HAP-1 (cell line): ENCODE measurements around the gene RDH11.
"Not testable (repeated sequence)": the region's sequence is repeated elsewhere in the genome, so short reads cannot be mapped to it uniquely, and the experiment has no call there.

ENCODE experiments used
- DNase-seq, 2 experiments: peaks; one replicate each; pipeline ENCODE4 v3.0.0-alpha.2; 2016 to 2020; ENCODE audit warnings: low spot score in 2 of 2
- H3K27me3 ChIP-seq: fragments of 250-450 bp; sonication (Bioruptor Pico); 2 replicates; pipeline ENCODE4 v1.5.1; 2020; ENCODE audit warnings: low read depth, mild to moderate bottlenecking, moderate library complexity
- H3K36me3 ChIP-seq: fragments of 250-450 bp; sonication (Bioruptor Pico); replicated peaks from 2 replicates; pipeline ENCODE4 v1.5.1; 2020; ENCODE audit warnings: mild to moderate bottlenecking
- H3K4me1 ChIP-seq: fragments of 250-450 bp; sonication (Bioruptor Pico); 2 replicates; pipeline ENCODE4 v1.5.1; 2020; ENCODE audit warnings: mild to moderate bottlenecking
- H3K4me3 ChIP-seq: fragments of 250-450 bp; sonication (Bioruptor Pico); 2 replicates; pipeline ENCODE4 v1.5.1; 2020; ENCODE audit warnings: mild to moderate bottlenecking, moderate library complexity
- H3K9me3 ChIP-seq: fragments of 250-450 bp; sonication (Bioruptor Pico); 2 replicates; pipeline ENCODE4 v1.5.1; 2020; ENCODE audit warnings: mild to moderate bottlenecking, moderate library complexity
- in situ Hi-C: fragments of 300-500 bp; cut with MboI; formaldehyde crosslinking; loops from 3 replicates; pipeline ENCODE4 v1.14.3; 2020; ENCODE audit warnings: low sequenced_read_pairs, inconsistent platforms, mixed read lengths

Gene RDH11

GRCh38 chr14:67719866-67720265 lies 24.3 kb upstream of the RDH11 start:
- Histone ChIP-seq H3K9me3 (no peaks in the 10 kb centered on the region), H3K27me3 (peaks cover 20% of the 10 kb centered on the region), H3K36me3 (no peaks in the 10 kb centered on the region; the same call in 1 of the 2 replicates), H3K4me3 (no peak overlapping the region), H3K4me1 (no peaks in the 10 kb centered on the region)
- in situ Hi-C loops: no loop called here
- no peak for DNase-seq

- H3K4me3 ChIP-seq, DNase-seq, H3K9me3 ChIP-seq, H3K4me1 ChIP-seq, in situ Hi-C loops, H3K36me3 ChIP-seq: not testable (repeated sequence)
- peaks cover 20% of the 10 kb centered on the region for H3K27me3 ChIP-seq
Observed at GRCh38 chr14:67719385-67719784, 23.8 kb upstream of the RDH11 start.

- Histone ChIP-seq H3K36me3 (no peaks in the 10 kb centered on the region; the same call in 1 of the 2 replicates), H3K4me1 (no peaks in the 10 kb centered on the region), H3K9me3 (no peaks in the 10 kb centered on the region), H3K27me3 (peaks cover 17% of the 10 kb centered on the region), H3K4me3 (no peak overlapping the region)
- in situ Hi-C loops: no loop called here
- no peak for DNase-seq
Observed at GRCh38 chr14:67718265-67718664, 22.7 kb upstream of the RDH11 start.

- DNase-seq: no peak
- Histone ChIP-seq H3K27me3 (peaks cover 8% of the 10 kb centered on the region), H3K36me3 (no peaks in the 10 kb centered on the region; the same call in 1 of the 2 replicates), H3K4me1 (no peaks in the 10 kb centered on the region), H3K9me3 (no peaks in the 10 kb centered on the region), H3K4me3 (no peak overlapping the region)
- in situ Hi-C loops: no loop called here
Observed at GRCh38 chr14:67717048-67717447, 21.5 kb upstream of the RDH11 start.

GRCh38 chr14:67710209-67710608 lies 14.6 kb upstream of the RDH11 start:
- Histone ChIP-seq H3K4me1 (no peaks in the 10 kb centered on the region), H3K27me3 (no peaks in the 10 kb centered on the region), H3K36me3 (no peaks in the 10 kb centered on the region), H3K9me3 (0 out of 2 replicates have a peak, but pooled peaks cover 4% of the 10 kb centered on the region), H3K4me3 (no peak overlapping the region)
- DNase-seq: no peak
- in situ Hi-C loops: no loop called here

- H3K4me3 ChIP-seq, H3K4me1 ChIP-seq, H3K27me3 ChIP-seq, H3K9me3 ChIP-seq, H3K36me3 ChIP-seq, DNase-seq: not testable (repeated sequence)
- in situ Hi-C loops: loop anchor here (10.0 kb wide), 1 partner anchor 285 kb away; no protein-coding TSS in a partner anchor
Observed at GRCh38 chr14:67709796-67710195, 14.2 kb upstream of the RDH11 start.

GRCh38 chr14:67709346-67709745 lies 13.8 kb upstream of the RDH11 start:
- not testable (repeated sequence) for DNase-seq, H3K9me3 ChIP-seq, H3K4me3 ChIP-seq, H3K4me1 ChIP-seq, H3K36me3 ChIP-seq, H3K27me3 ChIP-seq
- in situ Hi-C loops: loop anchor here (10.0 kb wide), 1 partner anchor 285 kb away; no protein-coding TSS in a partner anchor

- no peak for DNase-seq
Observed at GRCh38 chr14:67705211-67705610, 9.6 kb upstream of the RDH11 start.

GRCh38 chr14:67704484-67705089 lies 9.0 kb upstream of the RDH11 start:
- no peaks in the 10 kb centered on the region for H3K4me1 ChIP-seq
- no peak overlapping the region for H3K4me3 ChIP-seq
- no peaks in the 10 kb centered on the region for H3K36me3 ChIP-seq
- in situ Hi-C loops: loop anchor here (5.0 to 10.0 kb wide), 2 partner anchors 122 to 280 kb away; no protein-coding TSS in a partner anchor
- peak; percentile 51 to 75 for DNase-seq
- H3K27me3 ChIP-seq: no peaks in the 10 kb centered on the region
- H3K9me3 ChIP-seq: no peaks in the 10 kb centered on the region

More at GRCh38 chr14:67705211-67705610, 9.6 kb upstream of the RDH11 start:
- in situ Hi-C loops: loop anchor here (10.0 kb wide), 1 partner anchor 280 kb away; no protein-coding TSS in a partner anchor
- Histone ChIP-seq H3K27me3 (no peaks in the 10 kb centered on the region), H3K4me3 (no peak overlapping the region), H3K9me3 (0 out of 2 replicates have a peak, but pooled peaks cover 4% of the 10 kb centered on the region), H3K36me3 (no peaks in the 10 kb centered on the region), H3K4me1 (no peaks in the 10 kb centered on the region)

- Histone ChIP-seq H3K4me3 (no peak overlapping the region), H3K36me3 (no peaks in the 10 kb centered on the region), H3K4me1 (no peaks in the 10 kb centered on the region), H3K9me3 (no peaks in the 10 kb centered on the region), H3K27me3 (no peaks in the 10 kb centered on the region)
- in situ Hi-C loops: loop anchor here (5.0 to 10.0 kb wide), 2 partner anchors 122 to 279 kb away; no protein-coding TSS in a partner anchor
- DNase-seq: no peak
Observed at GRCh38 chr14:67703997-67704396, 8.4 kb upstream of the RDH11 start.

- DNase-seq, H3K27me3 ChIP-seq, H3K9me3 ChIP-seq, H3K4me3 ChIP-seq, H3K36me3 ChIP-seq, H3K4me1 ChIP-seq: not testable (repeated sequence)
- in situ Hi-C loops: loop anchor here (5.0 to 10.0 kb wide), 2 partner anchors 119 to 277 kb away; no protein-coding TSS in a partner anchor
Observed at GRCh38 chr14:67701492-67701891, 5.9 kb upstream of the RDH11 start, which contains the start of gene RDH12. Gene RDH12 (plus strand): TSS chr14:67701886. CDS start chr14:67722643, 20,757 bp downstream.

GRCh38 chr14:67698179-67698578 lies 2.6 kb upstream of the RDH11 start:
- no peaks in the 10 kb centered on the region for H3K9me3 ChIP-seq
- no peak for DNase-seq
- H3K27me3 ChIP-seq: no peaks in the 10 kb centered on the region
- in situ Hi-C loops: no loop called here
- H3K4me3 ChIP-seq: no peak overlapping the region
- peaks cover 12% of the 10 kb centered on the region for H3K4me1 ChIP-seq
- no peaks in the 10 kb centered on the region for H3K36me3 ChIP-seq

- no peaks in the 10 kb centered on the region for H3K9me3 ChIP-seq
- in situ Hi-C loops: no loop called here
- DNase-seq: no peak
- peaks cover 8% of the 10 kb centered on the region for H3K36me3 ChIP-seq
- no peaks in the 10 kb centered on the region for H3K27me3 ChIP-seq
- H3K4me1 ChIP-seq: peaks cover 12% of the 10 kb centered on the region
- no peak overlapping the region for H3K4me3 ChIP-seq
Observed at GRCh38 chr14:67697006-67697405, 1.4 kb upstream of the RDH11 start.

- in situ Hi-C loops: no loop called here
- H3K4me1 ChIP-seq: peaks cover 12% of the 10 kb centered on the region
- H3K4me3 ChIP-seq: peak overlapping the region; percentile 75
- H3K27me3 ChIP-seq: no peaks in the 10 kb centered on the region
- peak; percentile 86 to 93 for DNase-seq
- no peaks in the 10 kb centered on the region for H3K9me3 ChIP-seq
- H3K36me3 ChIP-seq: peaks cover 30% of the 10 kb centered on the region
Observed at GRCh38 chr14:67694791-67695393, 672 bp downstream of the RDH11 start.
